H9 (cell line): ENCODE measurements around the gene FDPS. TPM values are rescaled to one million over a fixed set of nuclear protein-coding genes. Genes with fewer than 3 reads are reported as not detected.

ENCODE experiments used
- DNase-seq: peaks from one replicate; pipeline ENCODE4 v3.0.0-alpha.2; 2017
- H2AFZ ChIP-seq: one replicate; pipeline ENCODE4 v1.6.1; 2013; ENCODE audit warnings: mild to moderate bottlenecking, low read length, control low read depth, moderate library complexity
- H2AK5ac ChIP-seq: 2 replicates; pipeline ENCODE4 v1.6.1; 2013; ENCODE audit warnings: low read length, control low read depth, mixed read lengths; ENCODE audit not compliant: insufficient read length
- H2BK120ac ChIP-seq: one replicate; pipeline ENCODE4 v1.6.1; 2013; ENCODE audit warnings: low read depth, mild to moderate bottlenecking, low read length, control low read depth, inconsistent platforms; ENCODE audit not compliant: poor library complexity, severe bottlenecking
- H2BK12ac ChIP-seq: 2 replicates; pipeline ENCODE4 v1.6.1; 2013; ENCODE audit warnings: low read length, control low read depth, mixed read lengths, low read depth; ENCODE audit not compliant: insufficient read length
- H2BK15ac ChIP-seq: 2 replicates; pipeline ENCODE4 v1.6.1; 2013; ENCODE audit warnings: low read depth, low read length, control low read depth
- H2BK20ac ChIP-seq: one replicate; pipeline ENCODE4 v1.6.1; 2013; ENCODE audit warnings: low read depth, mild to moderate bottlenecking, low read length, control low read depth, inconsistent platforms; ENCODE audit not compliant: poor library complexity, severe bottlenecking
- H2BK5ac ChIP-seq: 2 replicates; pipeline ENCODE4 v1.6.1; 2013; ENCODE audit warnings: low read length, control low read depth, mixed read lengths; ENCODE audit not compliant: insufficient read length
- H3K14ac ChIP-seq: 2 replicates; pipeline ENCODE4 v1.6.1; 2013; ENCODE audit warnings: low read length, control low read depth; ENCODE audit not compliant: insufficient read depth
- H3K18ac ChIP-seq: 2 replicates; pipeline ENCODE4 v1.6.1; 2013; ENCODE audit warnings: low read depth, mild to moderate bottlenecking, mixed read lengths, low read length, control low read depth; ENCODE audit not compliant: insufficient read length
- H3K23ac ChIP-seq: 2 replicates; pipeline ENCODE4 v1.6.1; 2013; ENCODE audit warnings: low read length, control low read depth, mixed read lengths, low read depth; ENCODE audit not compliant: insufficient read length
- H3K23me2 ChIP-seq: 2 replicates; pipeline ENCODE4 v1.6.1; 2013; ENCODE audit warnings: low read depth, mild to moderate bottlenecking, mixed read lengths, low read length, control low read depth; ENCODE audit not compliant: insufficient read length, poor library complexity, severe bottlenecking
- H3K27ac ChIP-seq: 2 replicates; pipeline ENCODE4 v1.5.1; 2013; ENCODE audit warnings: low read length, control low read depth, mixed read lengths, low read depth; ENCODE audit not compliant: insufficient read length
- H3K27me3 ChIP-seq: 2 replicates; pipeline ENCODE4 v1.6.1; 2013; ENCODE audit warnings: low read length, control low read depth, inconsistent platforms; ENCODE audit not compliant: insufficient read depth
- H3K4ac ChIP-seq: 2 replicates; pipeline ENCODE4 v1.6.1; 2013; ENCODE audit warnings: low read depth, mild to moderate bottlenecking, control low read depth, inconsistent platforms, low read length, moderate library complexity
- H3K4me1 ChIP-seq: 2 replicates; pipeline ENCODE4 v1.6.1; 2013; ENCODE audit warnings: low read length, control low read depth, inconsistent platforms; ENCODE audit not compliant: insufficient read depth
- H3K4me2 ChIP-seq: 2 replicates; pipeline ENCODE4 v1.6.1; 2013; ENCODE audit warnings: low read length, control low read depth, mixed read lengths; ENCODE audit not compliant: insufficient read length, insufficient read depth
- H3K56ac ChIP-seq: 2 replicates; pipeline ENCODE4 v1.6.1; 2013; ENCODE audit warnings: low read depth, mild to moderate bottlenecking, mixed read lengths, low read length, control low read depth; ENCODE audit not compliant: insufficient read length
- H3K79me1 ChIP-seq: 2 replicates; pipeline ENCODE4 v1.6.1; 2013; ENCODE audit warnings: low read depth, mild to moderate bottlenecking, moderate library complexity, low read length, control low read depth, inconsistent platforms; ENCODE audit not compliant: insufficient read depth, poor library complexity, severe bottlenecking
- H3K79me2 ChIP-seq: 2 replicates; pipeline ENCODE4 v1.6.1; 2013; ENCODE audit warnings: low read length, control low read depth, inconsistent platforms; ENCODE audit not compliant: insufficient read depth
- H3K9ac ChIP-seq: 2 replicates; pipeline ENCODE4 v1.6.1; 2013; ENCODE audit warnings: low read length, control low read depth, mixed read lengths; ENCODE audit not compliant: insufficient read length; ENCODE audit errors: extremely low read depth
- H3K9me3 ChIP-seq: one replicate; pipeline ENCODE4 v1.6.1; 2013; ENCODE audit warnings: low read depth, low read length, inconsistent platforms; ENCODE audit not compliant: control insufficient read depth
- H3T11ph ChIP-seq: one replicate; pipeline ENCODE4 v1.6.1; 2013; ENCODE audit warnings: mild to moderate bottlenecking, low read length, control low read depth, inconsistent platforms
- H4K20me1 ChIP-seq: one replicate; pipeline ENCODE4 v1.6.1; 2013; ENCODE audit not compliant: control insufficient read depth, insufficient read length, insufficient read depth
- H4K5ac ChIP-seq: 2 replicates; pipeline ENCODE4 v1.6.1; 2013; ENCODE audit warnings: low read depth, mild to moderate bottlenecking, mixed read lengths, low read length, control low read depth; ENCODE audit not compliant: insufficient read length
- H4K8ac ChIP-seq: replicated peaks from 2 replicates; pipeline ENCODE4 v1.6.1; 2013; ENCODE audit warnings: low read length, control low read depth, mixed read lengths, low read depth; ENCODE audit not compliant: insufficient read length
- H4K91ac ChIP-seq: 2 replicates; pipeline ENCODE4 v1.6.1; 2013; ENCODE audit warnings: low read depth, mild to moderate bottlenecking, moderate library complexity, mixed read lengths, low read length, control low read depth; ENCODE audit not compliant: insufficient read length
- H3K27ac Mint-ChIP-seq, 3 experiments: 2 replicates in 2 of 3; 3 replicates in 1 of 3; pipeline ENCODE4 v1.8.0; 2020 to 2021; ENCODE audit warnings: mixed read lengths in 3 of 3, mild to moderate bottlenecking in 1 of 3, moderate library complexity in 1 of 3
- H3K27me3 Mint-ChIP-seq: 2 replicates; pipeline ENCODE4 v1.8.0; 2021; ENCODE audit warnings: low read depth, mild to moderate bottlenecking, moderate library complexity, mixed read lengths
- H3K36me3 Mint-ChIP-seq, 3 experiments: 2 replicates in 2 of 3; 3 replicates in 1 of 3; pipeline ENCODE4 v1.8.0; 2020 to 2021; ENCODE audit warnings: low read depth in 3 of 3, mixed read lengths in 3 of 3; ENCODE audit not compliant: insufficient read depth in 1 of 3
- H3K4me1 Mint-ChIP-seq, 2 experiments: 2 replicates each; pipeline ENCODE4 v1.8.0; 2020; ENCODE audit warnings: mixed read lengths in 2 of 2
- H3K4me3 Mint-ChIP-seq, 2 experiments: 2 replicates in 1 of 2; 3 replicates in 1 of 2; pipeline ENCODE4 v1.8.0; 2020 to 2021; ENCODE audit warnings: mild to moderate bottlenecking in 2 of 2, mixed read lengths in 2 of 2, moderate library complexity in 1 of 2
- H3K9me3 Mint-ChIP-seq, 2 experiments: 2 replicates in 1 of 2; 3 replicates in 1 of 2; pipeline ENCODE4 v1.8.0; 2020; ENCODE audit warnings: mild to moderate bottlenecking in 2 of 2, mixed read lengths in 2 of 2, moderate library complexity in 1 of 2
- WGBS: extraction: QIAGEN DNeasy Blood & Tissue Kit; methylation state at CpG from one replicate; pipeline ENCODE4 v1.1.7; 2013; ENCODE audit warnings: missing lambda C conversion rate, low lambda C conversion rate, mixed read lengths; ENCODE audit not compliant: insufficient read length; ENCODE audit errors: extremely low coverage; 5-methylcytosine and 5-hydroxymethylcytosine counted together
- total RNA-seq: library from RNA; stranded (reverse); gene quantifications from 2 replicates; pipeline ENCODE4 v1.2.1, GENCODE V29; 2021
- TF ChIP-seq, protein P1 (sequence below): fragments of 200-600 bp; sonication (generic); conservative IDR thresholded peaks from 3 replicates; pipeline ENCODE4 v1.8.0; 2021; ENCODE audit warnings: antibody characterized with exemption, mild to moderate bottlenecking

The FDPS gene
- total RNA-seq, 1 experiment from 2014 or later, result 273 TPM

DNA sequence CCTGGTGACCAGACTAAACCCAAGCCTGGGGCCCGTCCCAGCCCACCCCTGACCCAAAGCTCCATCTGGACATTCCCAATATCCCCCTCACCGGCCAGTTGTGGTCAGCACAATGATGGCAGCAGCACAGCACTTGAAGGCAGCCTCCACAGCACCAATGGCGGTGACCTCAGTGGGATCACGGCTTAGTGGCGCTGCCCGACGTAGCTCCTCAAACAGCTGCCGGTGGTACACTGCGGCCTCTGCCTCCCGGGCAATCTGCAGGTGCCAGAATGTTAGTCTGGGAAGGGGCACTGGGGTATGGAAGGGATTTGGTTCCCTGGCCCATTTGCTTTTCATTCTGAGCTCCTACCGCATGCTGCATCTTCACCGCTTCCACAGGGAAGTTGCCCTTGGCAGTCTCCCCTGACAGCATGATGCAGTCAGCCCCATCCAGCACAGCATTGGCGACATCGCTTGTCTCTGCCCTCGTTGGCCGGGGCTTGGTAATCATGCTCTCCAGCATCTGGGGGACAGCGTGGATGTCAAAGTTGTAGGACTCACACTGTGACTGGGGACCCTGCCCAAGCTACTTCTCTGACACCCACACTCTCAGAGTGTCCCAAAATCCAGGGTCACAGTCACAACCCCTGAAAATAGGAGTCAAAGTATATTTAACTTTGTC is 15.4 kb upstream of the FDPS start:
- Histone ChIP-seq H3K4me1 (no peaks in the 10 kb centered on the region; the same call in 1 of the 2 replicates), H3K4me2 (no peak overlapping the region), H2BK5ac (no peak overlapping the region), H2BK15ac (no peak overlapping the region), H3K18ac (no peak overlapping the region), H3K4ac (no peak overlapping the region), H4K20me1 (no peaks in the 10 kb centered on the region), H4K8ac (no peak overlapping the region), H3K27ac (no peak overlapping the region), H4K5ac (no peak overlapping the region), H3K56ac (no peak overlapping the region), H2AFZ (no peak overlapping the region), H3T11ph (no peak overlapping the region), H2BK12ac (no peak overlapping the region), H2BK120ac (no peak overlapping the region), H3K79me2 (no peaks in the 10 kb centered on the region), H3K9me3 (no peaks in the 10 kb centered on the region), H3K14ac (no peak overlapping the region; the same call in 1 of the 2 replicates), H3K23me2 (peaks cover 12% of the 10 kb centered on the region), H2AK5ac (no peak overlapping the region), H2BK20ac (no peak overlapping the region), H3K9ac (no peak overlapping the region), H3K27me3 (no peaks in the 10 kb centered on the region; the same call in 1 of the 2 replicates), H4K91ac (no peak overlapping the region), H3K23ac (no peak overlapping the region), H3K79me1 (no peaks in the 10 kb centered on the region)
- H3K36me3 Mint-ChIP-seq, result peaks cover 0 to 5% (median 0%) of the 10 kb centered on the region in 3 experiments; a peak in 1 of 7 replicates
- no peak overlapping the region for H3K4me3 Mint-ChIP-seq
- TF ChIP-seq, protein P1, sequence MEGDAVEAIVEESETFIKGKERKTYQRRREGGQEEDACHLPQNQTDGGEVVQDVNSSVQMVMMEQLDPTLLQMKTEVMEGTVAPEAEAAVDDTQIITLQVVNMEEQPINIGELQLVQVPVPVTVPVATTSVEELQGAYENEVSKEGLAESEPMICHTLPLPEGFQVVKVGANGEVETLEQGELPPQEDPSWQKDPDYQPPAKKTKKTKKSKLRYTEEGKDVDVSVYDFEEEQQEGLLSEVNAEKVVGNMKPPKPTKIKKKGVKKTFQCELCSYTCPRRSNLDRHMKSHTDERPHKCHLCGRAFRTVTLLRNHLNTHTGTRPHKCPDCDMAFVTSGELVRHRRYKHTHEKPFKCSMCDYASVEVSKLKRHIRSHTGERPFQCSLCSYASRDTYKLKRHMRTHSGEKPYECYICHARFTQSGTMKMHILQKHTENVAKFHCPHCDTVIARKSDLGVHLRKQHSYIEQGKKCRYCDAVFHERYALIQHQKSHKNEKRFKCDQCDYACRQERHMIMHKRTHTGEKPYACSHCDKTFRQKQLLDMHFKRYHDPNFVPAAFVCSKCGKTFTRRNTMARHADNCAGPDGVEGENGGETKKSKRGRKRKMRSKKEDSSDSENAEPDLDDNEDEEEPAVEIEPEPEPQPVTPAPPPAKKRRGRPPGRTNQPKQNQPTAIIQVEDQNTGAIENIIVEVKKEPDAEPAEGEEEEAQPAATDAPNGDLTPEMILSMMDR, result no peak
- DNase-seq, result no peak
- no peaks in the 10 kb centered on the region for H3K9me3 Mint-ChIP-seq
- no peak overlapping the region for H3K27ac Mint-ChIP-seq
- WGBS, result no CpG with 5 or more reads among the region's 17 CpGs
- H3K27me3 Mint-ChIP-seq, result peaks cover 18% of the 10 kb centered on the region
- peaks cover 12 to 23% of the 10 kb centered on the region in 2 experiments for H3K4me1 Mint-ChIP-seq
